ENCODE measurements around the gene LMOD2. TPM values are rescaled to one million over a fixed set of nuclear protein-coding genes. Genes with fewer than 3 reads are reported as not detected.

The LMOD2 gene
- polyA plus RNA-seq, 1 experiment: not detected

GRCh38 chr7:123682690-123683089 is 27.0 kb downstream of the LMOD2 start:
- peak; percentile 28 for DNase-seq (ENCODE audit: low read depth)
- Histone ChIP-seq H3K27me3 (ENCODE audit: control insufficient read depth, insufficient read depth, low read length) (no peaks in the 10 kb centered on the region), H3K36me3 (ENCODE audit: control insufficient read depth, insufficient read depth, low read length) (no peaks in the 10 kb centered on the region), H3K4me3 (ENCODE audit: low read depth, low read length) (no peak overlapping the region)
- TF ChIP-seq, protein P1, sequence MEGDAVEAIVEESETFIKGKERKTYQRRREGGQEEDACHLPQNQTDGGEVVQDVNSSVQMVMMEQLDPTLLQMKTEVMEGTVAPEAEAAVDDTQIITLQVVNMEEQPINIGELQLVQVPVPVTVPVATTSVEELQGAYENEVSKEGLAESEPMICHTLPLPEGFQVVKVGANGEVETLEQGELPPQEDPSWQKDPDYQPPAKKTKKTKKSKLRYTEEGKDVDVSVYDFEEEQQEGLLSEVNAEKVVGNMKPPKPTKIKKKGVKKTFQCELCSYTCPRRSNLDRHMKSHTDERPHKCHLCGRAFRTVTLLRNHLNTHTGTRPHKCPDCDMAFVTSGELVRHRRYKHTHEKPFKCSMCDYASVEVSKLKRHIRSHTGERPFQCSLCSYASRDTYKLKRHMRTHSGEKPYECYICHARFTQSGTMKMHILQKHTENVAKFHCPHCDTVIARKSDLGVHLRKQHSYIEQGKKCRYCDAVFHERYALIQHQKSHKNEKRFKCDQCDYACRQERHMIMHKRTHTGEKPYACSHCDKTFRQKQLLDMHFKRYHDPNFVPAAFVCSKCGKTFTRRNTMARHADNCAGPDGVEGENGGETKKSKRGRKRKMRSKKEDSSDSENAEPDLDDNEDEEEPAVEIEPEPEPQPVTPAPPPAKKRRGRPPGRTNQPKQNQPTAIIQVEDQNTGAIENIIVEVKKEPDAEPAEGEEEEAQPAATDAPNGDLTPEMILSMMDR (IDR thresholded peaks at IDR 0.05; ENCODE audit: insufficient read depth, low read depth, low read length): peak; percentile 55
- POLR2A ChIA-PET: interaction anchor here (0.6 kb wide), 1 partner anchor 9 kb away, joined by 4 read pairs; no protein-coding TSS in a partner anchor
- CTCF ChIA-PET: interaction anchor here (0.8 to 1.9 kb wide), 10 partner anchors 8 to 190 kb away, joined by 3 to 23 read pairs (median 5); no protein-coding TSS in a partner anchor

DNA sequence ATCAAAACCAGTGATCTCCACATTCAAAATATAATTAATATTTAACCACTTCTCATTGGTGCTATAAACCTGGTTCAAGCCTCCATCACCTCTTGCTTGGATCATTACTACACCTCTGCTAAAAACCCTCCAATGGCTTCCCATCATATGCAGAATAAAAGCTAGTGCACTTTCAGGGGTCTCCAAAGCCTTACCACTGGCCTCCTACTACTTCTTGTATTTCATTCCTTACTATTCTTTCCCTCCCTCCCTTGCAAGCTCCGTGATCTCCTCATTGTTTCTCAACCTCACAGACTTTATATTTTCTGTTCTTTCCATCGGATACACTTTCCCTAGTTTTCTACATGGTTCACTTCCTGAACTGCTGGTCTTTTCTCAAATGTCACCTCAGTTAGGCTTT is 31.5 kb downstream of the LMOD2 start:
- Histone ChIP-seq H3K36me3 (ENCODE audit: control insufficient read depth, insufficient read depth, low read length) (no peaks in the 10 kb centered on the region), H3K27me3 (ENCODE audit: control insufficient read depth, insufficient read depth, low read length) (no peaks in the 10 kb centered on the region), H3K4me3 (ENCODE audit: low read depth, low read length) (no peak overlapping the region)
- no peak for DNase-seq (ENCODE audit: low read depth)
- TF ChIP-seq, protein P1 (IDR thresholded peaks at IDR 0.05; ENCODE audit: insufficient read depth, low read depth, low read length): no peak
- ChIA-PET CTCF (interaction anchor here (1.3 to 2.3 kb wide), 2 partner anchors 14 to 181 kb away, joined by 3 to 7 read pairs; no protein-coding TSS in a partner anchor), POLR2A (no interaction called here)

- DNase-seq (ENCODE audit: low read depth): no peak
- TF ChIP-seq, protein P1 (IDR thresholded peaks at IDR 0.05; ENCODE audit: insufficient read depth, low read depth, low read length): no peak
- CTCF ChIA-PET: interaction anchor here (2.3 kb wide), 1 partner anchor 14 kb away, joined by 7 read pairs; no protein-coding TSS in a partner anchor
- Histone ChIP-seq H3K27me3 (ENCODE audit: control insufficient read depth, insufficient read depth, low read length) (no peaks in the 10 kb centered on the region), H3K36me3 (ENCODE audit: control insufficient read depth, insufficient read depth, low read length) (0 out of 2 replicates have a peak, but pooled peaks cover 3% of the 10 kb centered on the region), H3K4me3 (ENCODE audit: low read depth, low read length) (no peak overlapping the region)
- POLR2A ChIA-PET: no interaction called here
Observed at GRCh38 chr7:123687727-123688126, 32.1 kb downstream of the LMOD2 start.

DNA sequence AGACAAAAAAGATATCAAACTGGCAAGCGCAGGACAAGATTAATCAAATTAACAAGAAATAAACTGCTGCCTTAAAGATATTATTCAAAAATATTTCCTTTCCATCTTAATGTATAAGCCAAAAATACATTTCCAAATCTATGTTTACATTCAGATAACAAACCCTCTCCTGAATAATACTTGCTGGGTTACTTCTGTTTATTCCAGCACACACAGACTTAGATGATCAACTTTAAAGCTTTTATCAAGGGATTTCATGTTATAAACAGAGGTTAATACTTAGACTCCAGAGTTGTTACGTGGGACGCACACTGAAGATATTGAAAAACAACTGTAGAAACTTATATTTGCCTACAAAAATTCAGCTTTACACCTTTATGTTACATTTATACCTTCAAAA is 33.6 kb downstream of the LMOD2 start:
- Histone ChIP-seq H3K27me3 (ENCODE audit: control insufficient read depth, insufficient read depth, low read length) (no peaks in the 10 kb centered on the region), H3K4me3 (ENCODE audit: low read depth, low read length) (no peak overlapping the region), H3K36me3 (ENCODE audit: control insufficient read depth, insufficient read depth, low read length) (0 out of 2 replicates have a peak, but pooled peaks cover 3% of the 10 kb centered on the region)
- TF ChIP-seq, protein P1 (IDR thresholded peaks at IDR 0.05; ENCODE audit: insufficient read depth, low read depth, low read length): no peak
- ChIA-PET CTCF (interaction anchor here (1.0 to 2.5 kb wide), 3 partner anchors 12 to 59 kb away, joined by 3 to 11 read pairs (median 6); partner anchors contain the start of gene WASL), POLR2A (no interaction called here)
- DNase-seq (ENCODE audit: low read depth): no peak

GRCh38 chr7:123690550-123690949 is 34.9 kb downstream of the LMOD2 start:
- POLR2A ChIA-PET: no interaction called here
- Histone ChIP-seq H3K27me3 (ENCODE audit: control insufficient read depth, insufficient read depth, low read length) (no peaks in the 10 kb centered on the region), H3K36me3 (ENCODE audit: control insufficient read depth, insufficient read depth, low read length) (0 out of 2 replicates have a peak, but pooled peaks cover 3% of the 10 kb centered on the region), H3K4me3 (ENCODE audit: low read depth, low read length) (no peak overlapping the region)
- TF ChIP-seq, protein P1 (IDR thresholded peaks at IDR 0.05; ENCODE audit: insufficient read depth, low read depth, low read length): no peak
- CTCF ChIA-PET: interaction anchor here (0.7 to 2.5 kb wide), 3 partner anchors 11 to 175 kb away, joined by 3 to 11 read pairs (median 3); no protein-coding TSS in a partner anchor
- no peak for DNase-seq (ENCODE audit: low read depth)

All from BJ (cell line).